ENCODE measurements around the gene BSPRY. TPM values are rescaled to one million over a fixed set of nuclear protein-coding genes. Genes with fewer than 3 reads are reported as not detected.
A peak's percentile ranks its signal among the peaks of the same experiment; 100 is the strongest.
"Not testable (repeated sequence)": the region's sequence is repeated elsewhere in the genome, so short reads cannot be mapped to it uniquely, and the experiment has no call there.

Gene BSPRY
- total RNA-seq, 1 donor from 2014 or later: 19.7 TPM

DNA sequence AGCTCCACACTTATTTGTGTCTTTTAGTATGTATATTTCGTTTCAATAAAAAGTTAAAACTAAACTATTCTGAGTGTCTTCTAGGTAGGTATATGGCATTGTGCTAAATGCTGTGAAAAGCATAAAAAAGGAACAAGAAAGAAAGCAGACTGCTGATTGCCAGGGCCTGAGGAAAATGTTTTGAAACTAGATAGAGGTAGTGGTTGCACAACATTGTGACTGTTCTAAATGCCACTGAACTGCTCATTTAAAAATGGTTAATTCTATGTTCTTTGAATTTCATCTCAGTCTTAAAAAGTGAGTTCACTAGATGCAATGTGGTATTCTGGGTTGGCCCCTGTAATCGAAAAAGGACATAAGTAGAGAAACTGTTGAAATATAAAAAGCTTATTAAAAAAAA is 54.3 kb downstream of the BSPRY start:
- no peak overlapping the region for H3K4me3 Mint-ChIP-seq (ENCODE audit: low read depth)
- peaks cover 10% of the 10 kb centered on the region for H3K36me3 Mint-ChIP-seq (ENCODE audit: insufficient read depth)
- TF ChIP-seq CTCF (IDR thresholded peaks at IDR 0.05; ENCODE audit: unreplicated experiment): no peak
- no peak overlapping the region for H3K27ac Mint-ChIP-seq
- no peak for DNase-seq (ENCODE audit: low spot score, unreplicated experiment)
- no peaks in the 10 kb centered on the region for H3K27me3 Mint-ChIP-seq
- peaks cover 24% of the 10 kb centered on the region for H3K4me1 Mint-ChIP-seq (ENCODE audit: low read depth)
- no peaks in the 10 kb centered on the region for H3K9me3 Mint-ChIP-seq (ENCODE audit: low read depth)

GRCh38 chr9:113406353-113406752 is 57.0 kb downstream of the BSPRY start:
- peaks cover 16% of the 10 kb centered on the region for H3K4me1 Mint-ChIP-seq (ENCODE audit: low read depth)
- H3K27ac Mint-ChIP-seq: not testable (repeated sequence)

GRCh38 chr9:113406873-113407511 is 57.7 kb downstream of the BSPRY start:
- peak; percentile 42 for DNase-seq (ENCODE audit: low spot score, unreplicated experiment)
- H3K27me3 Mint-ChIP-seq; H3K9me3 Mint-ChIP-seq (ENCODE audit: low read depth): not testable (repeated sequence)
- Mint-ChIP-seq H3K4me3 (ENCODE audit: low read depth) (peak overlapping the region; percentile 64), H3K27ac (peak overlapping the region; percentile 87), H3K36me3 (ENCODE audit: insufficient read depth) (peaks cover 15% of the 10 kb centered on the region), H3K4me1 (ENCODE audit: low read depth) (peaks cover 11% of the 10 kb centered on the region)
- peak; percentile 80 for TF ChIP-seq CTCF (IDR thresholded peaks at IDR 0.05; ENCODE audit: unreplicated experiment)

More at GRCh38 chr9:113406353-113406752, 57.0 kb downstream of the BSPRY start:
- H3K4me3 Mint-ChIP-seq (ENCODE audit: low read depth); DNase-seq (ENCODE audit: low spot score, unreplicated experiment); H3K9me3 Mint-ChIP-seq (ENCODE audit: low read depth); H3K27me3 Mint-ChIP-seq: not testable (repeated sequence)
- H3K36me3 Mint-ChIP-seq (ENCODE audit: insufficient read depth): peaks cover 15% of the 10 kb centered on the region

GRCh38 chr9:113409481-113409880 is 60.1 kb downstream of the BSPRY start:
- peak overlapping the region; percentile 98 for H3K4me3 Mint-ChIP-seq (ENCODE audit: low read depth)
- no peaks in the 10 kb centered on the region for H3K27me3 Mint-ChIP-seq
- peaks cover 11% of the 10 kb centered on the region for H3K4me1 Mint-ChIP-seq (ENCODE audit: low read depth)
- no peaks in the 10 kb centered on the region for H3K9me3 Mint-ChIP-seq (ENCODE audit: low read depth)
- H3K36me3 Mint-ChIP-seq (ENCODE audit: insufficient read depth): peaks cover 15% of the 10 kb centered on the region
- no peak for TF ChIP-seq CTCF (IDR thresholded peaks at IDR 0.05; ENCODE audit: unreplicated experiment)
- H3K27ac Mint-ChIP-seq: peak overlapping the region; percentile 99
- no peak for DNase-seq (ENCODE audit: low spot score, unreplicated experiment)

DNA sequence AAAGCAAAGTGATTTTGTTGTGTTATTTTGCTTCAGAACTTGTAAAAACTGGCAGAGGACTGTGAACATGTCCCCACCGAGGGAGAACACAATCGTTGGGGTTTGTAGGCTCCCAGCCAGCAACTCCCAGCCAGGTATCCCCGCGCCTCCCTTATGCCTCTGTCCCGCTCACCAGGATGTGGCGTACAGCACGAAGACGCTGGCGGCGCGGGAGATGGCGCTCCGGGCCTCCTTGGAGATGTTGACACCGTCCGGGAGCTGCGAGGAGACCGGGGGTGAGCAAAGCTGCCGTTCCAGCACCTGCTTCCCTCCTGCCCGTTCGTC is 60.5 kb downstream of the BSPRY start:
- Mint-ChIP-seq H3K4me1 (ENCODE audit: low read depth) (peaks cover 11% of the 10 kb centered on the region), H3K4me3 (ENCODE audit: low read depth) (peak overlapping the region; percentile 98), H3K36me3 (ENCODE audit: insufficient read depth) (peaks cover 15% of the 10 kb centered on the region), H3K9me3 (ENCODE audit: low read depth) (no peaks in the 10 kb centered on the region), H3K27me3 (no peaks in the 10 kb centered on the region), H3K27ac (peak overlapping the region; percentile 99)
- no peak for TF ChIP-seq CTCF (IDR thresholded peaks at IDR 0.05; ENCODE audit: unreplicated experiment)
- DNase-seq (ENCODE audit: low spot score, unreplicated experiment): no peak

DNA sequence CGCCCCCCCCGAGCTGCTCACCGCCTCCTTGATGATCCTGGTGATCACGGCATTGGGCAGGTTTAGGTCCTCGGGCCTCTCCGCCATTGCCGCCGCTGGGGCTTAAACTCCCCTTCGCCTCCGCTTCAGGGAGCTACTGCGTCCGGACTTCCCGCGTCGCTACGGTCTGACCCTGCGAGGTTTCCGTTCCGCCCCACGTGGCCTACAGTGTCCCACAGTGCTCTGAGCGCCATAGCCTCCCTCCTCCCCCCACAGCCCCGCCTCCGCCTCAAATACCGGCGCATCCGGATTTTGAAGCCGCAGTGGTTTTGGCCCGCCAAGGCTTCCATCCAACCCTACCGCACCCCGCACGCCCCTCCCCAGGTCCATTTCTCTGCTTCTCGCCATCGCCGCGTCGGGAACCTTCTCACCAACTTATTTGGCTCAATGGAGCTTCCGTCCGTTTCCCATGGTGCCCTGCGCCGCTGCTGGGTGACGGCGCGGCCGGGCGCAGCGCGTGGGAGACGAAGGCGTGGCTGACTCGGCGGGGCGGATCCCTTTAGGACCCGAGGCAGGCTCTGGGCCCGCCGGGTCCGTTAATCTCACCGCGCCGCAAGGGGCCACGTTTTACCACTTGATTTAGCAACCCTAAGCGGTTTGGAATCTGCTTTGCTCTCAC is 61.0 kb downstream of the BSPRY start, which contains the start of the genes C9orf43 and POLE3:
TSS of gene C9orf43 (plus strand) at position 541 of the 658 bp plus-strand sequence. CDS start 2,747 bp downstream, outside the sequence.
TSS of gene POLE3 (minus strand) at position 469 of the 658 bp plus-strand sequence. CDS start at position 87, 382 bp downstream.
- Mint-ChIP-seq H3K4me3 (ENCODE audit: low read depth) (peak within 1 kb of the TSS; percentile 98), H3K4me1 (ENCODE audit: low read depth) (peaks cover 11% of the 10 kb centered on the region), H3K27ac (peak within 1 kb of the TSS; percentile 99), H3K36me3 (ENCODE audit: insufficient read depth) (peaks cover 15% of the 10 kb centered on the region), H3K27me3 (no peaks in the 10 kb centered on the region), H3K9me3 (ENCODE audit: low read depth) (no peaks in the 10 kb centered on the region)
- DNase-seq (ENCODE audit: low spot score, unreplicated experiment): peak; percentile 83
- TF ChIP-seq CTCF (IDR thresholded peaks at IDR 0.05; ENCODE audit: unreplicated experiment): no peak
